HepG2 (cell line): Measurements from ENCODE around the gene SERPINA3. TPM values are rescaled to one million over a fixed set of nuclear protein-coding genes. Genes with fewer than 3 reads are reported as not detected.
A peak's percentile ranks its signal among the peaks of the same experiment; 100 is the strongest.

Source experiments
- ARNTL ChIP-seq: sonication (generic); formaldehyde crosslinking; IDR thresholded peaks from 2 replicates; pipeline ENCODE4 v1.4.0; 2020; ENCODE audit warnings: mild to moderate bottlenecking, missing genetic modification reagents
- ATF4 ChIP-seq, 2 experiments: fragments of 450-650 bp in 1 of 2; sonication (generic) in 1 of 2; formaldehyde crosslinking; IDR thresholded peaks; 2 replicates each; pipeline versions ENCODE4 v1.5.0 to v1.8.0; 2020 to 2022; ENCODE audit warnings: mild to moderate bottlenecking in 1 of 2, missing genetic modification reagents in 1 of 2
- CSRNP1 ChIP-seq: sonication (generic); formaldehyde crosslinking; IDR thresholded peaks from 2 replicates; pipeline ENCODE4 v1.8.1; 2023; ENCODE audit warnings: mild to moderate bottlenecking, missing genetic modification reagents
- DPF2 ChIP-seq: sonication (generic); formaldehyde crosslinking; IDR thresholded peaks from 2 replicates; pipeline ENCODE4 v1.4.0; 2020; ENCODE audit warnings: mild to moderate bottlenecking, low read depth, missing genetic modification reagents, borderline replicate concordance
- E2F2 ChIP-seq: sonication (generic); formaldehyde crosslinking; IDR thresholded peaks from 2 replicates; pipeline ENCODE4 v1.4.0; 2020; ENCODE audit warnings: missing genetic modification reagents, borderline replicate concordance
- FOXO1 ChIP-seq: sonication (generic); formaldehyde crosslinking; IDR thresholded peaks from 2 replicates; pipeline ENCODE4 v1.4.0; 2020; ENCODE audit warnings: missing genetic modification reagents
- GTF2F1 ChIP-seq: fragments of 150-350 bp; IDR thresholded peaks from 2 replicates; pipeline ENCODE4 v1.6.1; 2014; ENCODE audit warnings: low read length
- ISX ChIP-seq: sonication (generic); formaldehyde crosslinking; conservative IDR thresholded peaks from 2 replicates; pipeline ENCODE4 v1.5.0; 2020; ENCODE audit warnings: missing genetic modification reagents
- NBN ChIP-seq: fragments of 450-650 bp; conservative IDR thresholded peaks from 2 replicates; pipeline ENCODE4 v1.6.1; 2017
- NCOR1 ChIP-seq: fragments of 200-600 bp; sonication (generic); IDR thresholded peaks from 2 replicates; pipeline ENCODE4 v1.7.0; 2017; ENCODE audit warnings: antibody characterized with exemption, low read length, borderline replicate concordance
- NFYB ChIP-seq: sonication (generic); formaldehyde crosslinking; IDR thresholded peaks from 2 replicates; pipeline ENCODE4 v1.4.0; 2020; ENCODE audit warnings: missing genetic modification reagents
- PLRG1 ChIP-seq: fragments of 450-650 bp; conservative IDR thresholded peaks from 2 replicates; pipeline ENCODE4 v1.6.1; 2016
- PRMT3 ChIP-seq: sonication (generic); formaldehyde crosslinking; IDR thresholded peaks from 2 replicates; pipeline ENCODE4 v1.8.1; 2022; ENCODE audit warnings: low read depth, mild to moderate bottlenecking, moderate library complexity, missing genetic modification reagents, borderline replicate concordance
- RXRB ChIP-seq: IDR thresholded peaks from 2 replicates; pipeline ENCODE4 v1.6.1; 2016; ENCODE audit warnings: borderline replicate concordance, missing genetic modification reagents, missing compliant biosample characterization
- TAF15 ChIP-seq: fragments of 200-400 bp; formaldehyde crosslinking; IDR thresholded peaks from one replicate; pipeline ENCODE4 v1.6.1; 2018; ENCODE audit warnings: mild to moderate bottlenecking, low read depth, low read length; ENCODE audit not compliant: poor library complexity, severe bottlenecking
- TEAD3 ChIP-seq: optimal IDR thresholded peaks from 2 replicates; pipeline ENCODE3; 2016; ENCODE audit warnings: borderline replicate concordance
- ZNF136 ChIP-seq: sonication (generic); formaldehyde crosslinking; IDR thresholded peaks from 2 replicates; pipeline ENCODE4 v1.8.1; 2022; ENCODE audit warnings: low read depth, mild to moderate bottlenecking, moderate library complexity, missing genetic modification reagents
- ZNF253 ChIP-seq: sonication (generic); formaldehyde crosslinking; IDR thresholded peaks from 2 replicates; pipeline ENCODE4 v1.8.0; 2022; ENCODE audit warnings: mild to moderate bottlenecking, missing genetic modification reagents, borderline replicate concordance
- ZNF513 ChIP-seq: sonication (generic); formaldehyde crosslinking; conservative IDR thresholded peaks from 2 replicates; pipeline ENCODE4 v1.5.0; 2020; ENCODE audit warnings: missing genetic modification reagents
- ZNF563 ChIP-seq: sonication (generic); formaldehyde crosslinking; IDR thresholded peaks from 2 replicates; pipeline ENCODE4 v1.8.0; 2022; ENCODE audit warnings: mild to moderate bottlenecking, moderate library complexity, missing genetic modification reagents
- ZNF580 ChIP-seq: IDR thresholded peaks from 2 replicates; pipeline ENCODE4 v1.6.1; 2016; ENCODE audit warnings: low read depth, borderline replicate concordance
- ZNF660 ChIP-seq: sonication (generic); formaldehyde crosslinking; IDR thresholded peaks from 2 replicates; pipeline ENCODE4 v1.5.1; 2020; ENCODE audit warnings: mild to moderate bottlenecking, low read depth, missing genetic modification reagents, borderline replicate concordance
- ZNF75D ChIP-seq: sonication (generic); formaldehyde crosslinking; IDR thresholded peaks from 2 replicates; pipeline ENCODE4 v1.8.1; 2023; ENCODE audit warnings: missing genetic modification reagents, mild to moderate bottlenecking, borderline replicate concordance
- ZNF891 ChIP-seq: sonication (generic); formaldehyde crosslinking; IDR thresholded peaks from 2 replicates; pipeline ENCODE4 v1.5.0; 2020; ENCODE audit warnings: mild to moderate bottlenecking, missing genetic modification reagents
- polyA plus RNA-seq, 8 experiments: library from polyadenylated mRNA; depleted of rRNA in 3 of 8; stranded (reverse) in 7 of 8; unstranded in 1 of 8; fragments of >200 nt; fragmentation: Illumina TruSeq in 4 of 8; extraction: Trizol in 4 of 8; gene quantifications; 2 replicates each; pipeline versions ENCODE4 v1.2.1 to v1.2.3, GENCODE V29; 2011 to 2016; ENCODE audit warnings: low read depth in 4 of 8, missing spikeins in 1 of 8, mixed read lengths in 1 of 8; ENCODE audit not compliant: insufficient read depth in 1 of 8
- total RNA-seq, 5 experiments: library from RNA; depleted of rRNA; stranded (reverse); fragments of >200 nt; fragmentation: Illumina TruSeq; extraction: Trizol; gene quantifications; 2 replicates each; pipeline ENCODE4 v1.2.3, GENCODE V29; 2016; ENCODE audit warnings: low read depth in 1 of 5

SERPINA3 gene
- total and polyA plus RNA-seq, 2 of the 13 experiments (the other 11 are each of a cell fraction or from before 2014, with no cell fraction given), result 825 to 2,200 TPM

GRCh38 chr14:94612174-94612573, at the start of gene SERPINA3 (continued):
- TF ChIP-seq ZNF513 (CRISPR knock-in tag) (no peak), PLRG1 (no peak), PRMT3 (no peak), ZNF136 (CRISPR knock-in tag) (no peak), E2F2 (CRISPR knock-in tag) (no peak), DPF2 (no peak), ZNF75D (CRISPR knock-in tag) (no peak), ARNTL (CRISPR knock-in tag) (no peak), ZNF253 (CRISPR knock-in tag) (no peak), TEAD3 (no peak), NFYB (no peak), FOXO1 (no peak), ZNF580 (CRISPR knock-in tag) (no peak), ATF4 (CRISPR knock-in tag; IDR thresholded peaks at IDR 0.05) (peak in 1 of 2 experiments; percentile 51; a peak in 1 of 4 replicates), ZNF891 (CRISPR knock-in tag) (no peak; the same call in 1 of the 2 replicates), NBN (no peak), ZNF660 (CRISPR knock-in tag) (no peak), RXRB (CRISPR knock-in tag) (peak; percentile 55; the same call in 1 of the 2 replicates), ZNF563 (CRISPR knock-in tag) (no peak), CSRNP1 (CRISPR knock-in tag) (no peak), NCOR1 (peak; percentile 31; the same call in 1 of the 2 replicates), ISX (CRISPR knock-in tag) (no peak), GTF2F1 (no peak), TAF15 (no peak)
